T-helper 2 cell treated with Interferon-gamma antibody and Interleukin-4, amounts not matched to agents 5 μg/mL and 100 μg/mL, for 36 hours (primary cell): Measurements from ENCODE around the gene ATXN3.

Experiments
- DNase-seq: peaks from one replicate; pipeline ENCODE4 v3.0.0; 2021; ENCODE audit warnings: low spot score
- H3K27ac Mint-ChIP-seq: one replicate; pipeline ENCODE4 v1.8.0; 2021; ENCODE audit warnings: mild to moderate bottlenecking, mixed read lengths
- H3K27me3 Mint-ChIP-seq: one replicate; pipeline ENCODE4 v1.8.0; 2021; ENCODE audit warnings: low read depth, mixed read lengths
- H3K36me3 Mint-ChIP-seq: one replicate; pipeline ENCODE4 v1.8.0; 2021; ENCODE audit warnings: low read depth, mixed read lengths
- H3K4me1 Mint-ChIP-seq: one replicate; pipeline ENCODE4 v1.8.0; 2021; ENCODE audit warnings: low read depth, mixed read lengths
- H3K4me3 Mint-ChIP-seq: one replicate; pipeline ENCODE4 v1.8.0; 2022; ENCODE audit warnings: mild to moderate bottlenecking, moderate library complexity, mixed read lengths
- H3K9me3 Mint-ChIP-seq: one replicate; pipeline ENCODE4 v1.8.0; 2021; ENCODE audit warnings: mixed read lengths

Gene ATXN3

GRCh38 chr14:92010644-92011043 lies 95.7 kb downstream of the ATXN3 start:
- H3K9me3 Mint-ChIP-seq, result no peaks in the 10 kb centered on the region
- peaks cover 46% of the 10 kb centered on the region for H3K36me3 Mint-ChIP-seq
- no peaks in the 10 kb centered on the region for H3K27me3 Mint-ChIP-seq
- no peak overlapping the region for H3K27ac Mint-ChIP-seq
- DNase-seq, result no peak
- H3K4me3 Mint-ChIP-seq, result no peak overlapping the region
- H3K4me1 Mint-ChIP-seq, result peaks cover 23% of the 10 kb centered on the region

- H3K36me3 Mint-ChIP-seq, result peaks cover 56% of the 10 kb centered on the region
- no peak overlapping the region for H3K27ac Mint-ChIP-seq
- H3K9me3 Mint-ChIP-seq, result no peaks in the 10 kb centered on the region
- H3K4me3 Mint-ChIP-seq, result no peak overlapping the region
- no peaks in the 10 kb centered on the region for H3K27me3 Mint-ChIP-seq
- DNase-seq, result no peak
- H3K4me1 Mint-ChIP-seq, result peaks cover 33% of the 10 kb centered on the region
Observed at GRCh38 chr14:92009604-92010003, 96.8 kb downstream of the ATXN3 start.
